ENCODE results near the gene SMYD3. TPM values are rescaled to one million over a fixed set of nuclear protein-coding genes. Genes with fewer than 3 reads are reported as not detected.

SMYD3 gene
- total RNA-seq, 3 donors from 2014 or later: 16.8 to 28.8 (median 19.5) TPM

DNA sequence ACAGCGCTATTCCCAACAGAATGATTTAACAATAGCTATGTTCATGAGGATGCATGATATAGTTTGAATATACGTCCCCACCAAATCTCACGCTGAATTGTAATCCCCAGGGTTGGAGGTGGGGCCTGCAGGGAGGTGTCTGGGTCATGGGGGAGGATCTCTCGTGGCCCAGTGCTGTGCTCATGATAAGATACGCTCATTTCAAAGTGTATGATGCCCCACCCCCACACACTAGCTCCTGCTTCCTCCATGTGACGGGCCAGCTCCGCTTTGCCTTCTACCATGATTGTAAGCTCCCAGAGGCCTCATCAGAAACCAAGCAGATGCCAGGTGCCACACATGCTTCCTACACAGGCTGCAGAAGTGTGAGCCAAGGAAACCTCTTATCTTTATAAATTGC lies 93.6 kb downstream of the SMYD3 start:
- intact Hi-C loops (cut with DNase I; ENCODE audit: low total_unique reads): no loop called here
- Histone ChIP-seq H3K27ac (no peak overlapping the region), H3K27me3 (no peaks in the 10 kb centered on the region), H3K4me1 (no peaks in the 10 kb centered on the region), H3K36me3 (no peaks in the 10 kb centered on the region), H3K9me3 (no peaks in the 10 kb centered on the region), H3K4me3 (no peak overlapping the region)
- TF ChIP-seq POLR2AphosphoS5 (IDR thresholded peaks at IDR 0.05) (no peak), CTCF (IDR thresholded peaks at IDR 0.05) (no peak), POLR2A (IDR thresholded peaks at IDR 0.05) (no peak)
- no peak for DNase-seq (ENCODE audit: low spot score in 2 of 2)

DNA sequence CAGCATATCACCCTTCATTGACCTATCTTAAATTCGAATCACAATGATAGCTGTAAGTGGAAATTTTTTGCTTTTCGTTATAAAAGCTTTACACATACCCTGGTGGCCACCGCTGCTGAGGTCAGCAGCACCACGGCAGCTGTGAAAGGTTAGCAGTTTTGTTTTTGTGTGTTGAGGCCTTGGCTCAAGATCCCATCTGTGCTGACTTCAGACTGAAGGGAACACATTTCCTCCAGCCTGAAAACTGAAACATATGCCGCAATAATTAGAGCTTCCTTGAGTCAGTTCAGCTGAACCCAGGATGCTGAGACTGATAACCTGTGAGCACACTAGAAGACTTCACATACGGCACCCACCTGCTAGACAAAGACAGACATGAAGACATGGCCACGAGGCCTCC lies 103.0 kb downstream of the SMYD3 start:
- no peaks in the 10 kb centered on the region for H3K27me3 ChIP-seq
- no peak overlapping the region for H3K27ac ChIP-seq
- H3K9me3 ChIP-seq: no peaks in the 10 kb centered on the region
- H3K36me3 ChIP-seq: no peaks in the 10 kb centered on the region
- H3K4me3 ChIP-seq: no peak overlapping the region
- H3K4me1 ChIP-seq: no peaks in the 10 kb centered on the region
- intact Hi-C loops (cut with DNase I; ENCODE audit: low total_unique reads): no loop called here
- no peak for TF ChIP-seq CTCF (IDR thresholded peaks at IDR 0.05)
- no peak for TF ChIP-seq POLR2A (IDR thresholded peaks at IDR 0.05)
- TF ChIP-seq POLR2AphosphoS5 (IDR thresholded peaks at IDR 0.05): no peak
- DNase-seq (ENCODE audit: low spot score in 2 of 2): no peak

GRCh38 chr1:246398126-246398813 lies 108.8 kb downstream of the SMYD3 start:
- Histone ChIP-seq H3K27ac (no peak overlapping the region), H3K4me1 (no peaks in the 10 kb centered on the region), H3K4me3 (no peak overlapping the region), H3K27me3 (no peaks in the 10 kb centered on the region), H3K9me3 (no peaks in the 10 kb centered on the region), H3K36me3 (no peaks in the 10 kb centered on the region)
- DNase-seq (ENCODE audit: low spot score in 2 of 2): no peak
- intact Hi-C loops (cut with DNase I; ENCODE audit: low total_unique reads): no loop called here
- no peak for TF ChIP-seq CTCF (IDR thresholded peaks at IDR 0.05)
- TF ChIP-seq POLR2A (IDR thresholded peaks at IDR 0.05): no peak
- no peak for TF ChIP-seq POLR2AphosphoS5 (IDR thresholded peaks at IDR 0.05)

- Histone ChIP-seq H3K4me1 (no peaks in the 10 kb centered on the region), H3K9me3 (no peaks in the 10 kb centered on the region), H3K27me3 (no peaks in the 10 kb centered on the region), H3K27ac (no peak overlapping the region), H3K4me3 (no peak overlapping the region), H3K36me3 (no peaks in the 10 kb centered on the region)
- intact Hi-C loops (cut with DNase I; ENCODE audit: low total_unique reads): no loop called here
- no peak for DNase-seq (ENCODE audit: low spot score in 2 of 2)
- TF ChIP-seq POLR2A (IDR thresholded peaks at IDR 0.05) (no peak), POLR2AphosphoS5 (IDR thresholded peaks at IDR 0.05) (no peak), CTCF (IDR thresholded peaks at IDR 0.05) (no peak)
Measured at GRCh38 chr1:246397046-246397445, 110.0 kb downstream of the SMYD3 start.

DNA sequence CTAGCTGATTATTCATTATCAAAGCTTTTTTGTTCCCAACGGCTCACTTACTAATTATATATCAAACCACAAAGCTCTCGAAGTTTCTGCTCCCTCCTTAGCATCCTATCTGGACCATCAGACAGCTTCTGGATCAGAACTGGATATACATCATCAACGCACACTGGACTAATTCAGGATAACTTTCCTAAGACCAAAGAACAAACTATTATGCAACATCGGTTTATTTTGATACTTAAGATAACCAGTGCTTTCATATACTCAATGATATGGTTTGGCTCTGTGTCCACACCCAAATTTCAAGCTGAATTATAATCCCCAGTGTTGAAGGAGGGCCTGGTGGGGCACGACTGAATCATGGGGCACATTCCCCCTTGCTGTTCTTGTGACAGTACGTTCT lies 110.8 kb downstream of the SMYD3 start:
- intact Hi-C loops (cut with DNase I; ENCODE audit: low total_unique reads): no loop called here
- DNase-seq (ENCODE audit: low spot score in 2 of 2): no peak
- no peaks in the 10 kb centered on the region for H3K27me3 ChIP-seq

More for the DNA sequence above, 110.8 kb downstream of the SMYD3 start:
- H3K9me3 ChIP-seq: peaks cover 0 to 7% of the 10 kb centered on the region in 2 donors
- TF ChIP-seq POLR2AphosphoS5 (IDR thresholded peaks at IDR 0.05): no peak
- TF ChIP-seq POLR2A (IDR thresholded peaks at IDR 0.05): no peak
- TF ChIP-seq CTCF (IDR thresholded peaks at IDR 0.05): no peak
- H3K36me3 ChIP-seq: no peaks in the 10 kb centered on the region
- H3K27ac ChIP-seq: no peak overlapping the region
- H3K4me3 ChIP-seq: no peak overlapping the region
- no peaks in the 10 kb centered on the region for H3K4me1 ChIP-seq
